Measurements from ENCODE around the gene DRICH1.
"Not testable (repeated sequence)": the region's sequence is repeated elsewhere in the genome, so short reads cannot be mapped to it uniquely, and the experiment has no call there.

Gene DRICH1

GRCh38 chr22:23565915-23566704 lies 66.0 kb downstream of the DRICH1 start:
- no peak for DNase-seq

GRCh38 chr22:23565305-23565914 lies 66.7 kb downstream of the DRICH1 start:
- peak; percentile 3 for DNase-seq

- DNase-seq = no peak
These were observed 67.8 kb downstream of the DRICH1 start for GRCh38 chr22:23564276-23564675.

- DNase-seq = no peak
These were observed 69.0 kb downstream of the DRICH1 start for GRCh38 chr22:23563111-23563510.

GRCh38 chr22:23562186-23562585 lies 69.9 kb downstream of the DRICH1 start:
- no peak for DNase-seq

GRCh38 chr22:23561025-23561510 lies 71.1 kb downstream of the DRICH1 start:
- not testable (repeated sequence) for DNase-seq

- DNase-seq = not testable (repeated sequence)
These were observed 71.9 kb downstream of the DRICH1 start for GRCh38 chr22:23560215-23560614.

Measured in suppressor macrophage treated with lipopolysaccharide for 4 hours (primary cell).